ENCODE results near the gene TGFBR3.

Gene TGFBR3

DNA sequence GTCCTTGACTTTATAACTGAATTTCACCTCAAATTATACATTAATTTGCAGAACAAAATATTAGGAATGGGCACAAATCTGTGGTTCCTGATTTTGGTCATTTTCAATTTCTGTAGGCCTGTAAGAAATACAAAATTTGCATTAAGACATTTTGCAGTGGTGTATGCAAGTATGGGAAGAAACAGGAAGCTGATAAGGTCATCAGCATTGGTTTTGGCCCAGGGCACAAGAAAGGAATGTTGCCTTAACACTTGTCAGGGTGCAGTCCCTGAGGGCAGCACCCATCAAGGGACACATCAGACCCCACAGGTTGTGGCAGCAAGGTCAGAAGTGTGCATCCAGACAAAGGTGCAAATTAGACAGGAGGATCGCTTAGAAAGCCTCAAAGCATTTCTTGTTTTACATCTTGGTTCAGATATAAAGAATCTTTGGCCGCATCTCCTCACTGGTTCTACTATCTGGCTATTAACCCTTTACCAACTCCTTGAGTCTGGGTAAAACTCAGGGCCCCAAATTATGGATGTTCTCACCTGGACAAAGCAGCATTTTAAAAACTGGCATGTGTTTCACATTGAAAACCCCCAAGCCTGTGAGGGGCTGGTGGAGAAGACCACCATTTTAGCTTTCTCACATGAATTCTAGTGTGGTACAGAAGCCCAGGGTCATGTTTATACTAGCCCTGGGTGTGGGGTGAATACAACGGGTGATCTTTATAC lies 202.9 kb downstream of the TGFBR3 start:
- no peak for DNase-seq (ENCODE audit: low read depth)

DNA sequence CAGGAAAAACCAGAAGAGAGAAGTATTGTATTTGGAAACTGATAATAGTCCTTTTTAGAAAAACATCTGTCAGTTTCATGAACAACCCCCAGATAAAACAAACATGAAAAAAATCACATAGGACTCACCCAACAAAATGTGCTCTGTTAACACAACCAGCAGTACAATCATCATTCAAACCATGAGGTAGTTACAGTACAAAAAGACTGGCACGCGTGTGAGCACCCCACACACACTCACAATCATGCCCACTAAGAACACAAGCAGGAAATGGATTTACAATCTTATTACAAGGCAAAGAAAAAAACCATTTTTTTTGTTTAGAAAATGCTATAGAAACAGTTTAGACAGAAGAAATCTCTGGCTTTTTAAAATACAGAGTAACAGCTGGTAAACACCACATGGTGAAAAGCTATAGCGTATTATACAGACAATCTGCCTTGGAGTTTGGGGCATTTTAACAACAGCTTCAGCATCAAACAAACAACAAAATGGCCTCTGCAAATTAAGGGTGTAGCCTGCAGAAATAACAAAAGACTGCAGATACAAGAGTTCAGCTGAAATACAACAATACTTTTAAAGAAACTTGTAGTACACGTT lies 205.3 kb downstream of the TGFBR3 start:
- no peak for DNase-seq (ENCODE audit: low read depth)

DNA sequence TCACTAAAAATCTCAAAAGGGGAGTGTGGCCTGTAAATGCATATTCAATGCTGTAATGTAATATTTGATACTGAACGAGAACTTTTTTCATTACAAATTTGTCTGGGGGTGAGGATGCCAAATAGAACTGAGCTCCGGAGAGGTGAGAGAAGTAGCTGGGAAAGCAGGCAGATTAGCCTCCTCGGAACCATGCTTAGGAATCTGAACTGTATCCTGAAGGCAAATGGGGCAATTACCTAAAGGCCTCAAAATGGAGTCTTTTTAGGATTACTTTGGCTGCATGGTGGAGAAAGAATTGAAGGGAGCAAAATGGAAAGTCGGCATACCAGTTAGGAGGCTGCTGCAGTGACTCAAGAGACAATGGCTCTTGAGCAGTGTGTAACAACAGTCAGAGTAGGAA lies 206.5 kb downstream of the TGFBR3 start:
- no peak for DNase-seq (ENCODE audit: low read depth)

DNA sequence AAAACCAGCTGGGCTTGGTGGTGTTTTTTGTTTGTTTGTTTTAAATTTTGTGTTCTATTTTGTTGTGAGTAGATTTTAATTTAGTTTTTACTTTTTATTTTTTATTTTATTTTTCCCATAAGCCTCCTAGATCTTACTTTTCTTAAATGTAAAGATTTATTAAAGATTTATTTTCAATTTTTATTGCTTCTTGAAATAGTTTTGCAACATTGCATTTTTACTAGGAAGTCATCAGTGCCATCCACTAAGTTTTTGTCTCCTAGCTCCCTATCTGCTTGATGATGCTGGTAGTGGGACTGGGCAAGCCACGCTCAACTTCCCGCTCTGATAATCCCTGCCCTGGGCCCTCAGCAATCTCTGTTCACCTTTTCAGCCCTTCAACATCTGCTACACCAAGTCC lies 209.9 kb downstream of the TGFBR3 start:
- DNase-seq (ENCODE audit: low read depth): no peak

DNA sequence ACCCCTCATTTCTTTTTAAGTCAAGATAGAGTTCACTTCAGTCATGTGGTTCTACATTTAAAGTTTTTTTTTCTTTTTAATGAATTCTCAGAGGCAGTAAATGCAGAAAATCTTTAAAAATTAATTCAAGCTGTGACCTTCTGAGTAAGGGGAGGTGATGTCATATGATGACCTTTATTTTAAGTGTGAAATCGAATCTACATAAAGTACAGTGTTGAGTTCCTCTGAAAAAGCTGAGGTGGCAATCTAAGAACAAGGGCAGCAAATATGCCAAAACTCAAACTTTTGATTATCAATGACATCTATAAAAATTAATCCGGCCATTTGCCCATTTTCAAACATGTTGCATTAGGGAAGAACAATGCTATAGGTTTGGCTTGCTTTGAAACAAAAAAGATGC lies 211.8 kb downstream of the TGFBR3 start:
- DNase-seq (ENCODE audit: low read depth): no peak

DNA sequence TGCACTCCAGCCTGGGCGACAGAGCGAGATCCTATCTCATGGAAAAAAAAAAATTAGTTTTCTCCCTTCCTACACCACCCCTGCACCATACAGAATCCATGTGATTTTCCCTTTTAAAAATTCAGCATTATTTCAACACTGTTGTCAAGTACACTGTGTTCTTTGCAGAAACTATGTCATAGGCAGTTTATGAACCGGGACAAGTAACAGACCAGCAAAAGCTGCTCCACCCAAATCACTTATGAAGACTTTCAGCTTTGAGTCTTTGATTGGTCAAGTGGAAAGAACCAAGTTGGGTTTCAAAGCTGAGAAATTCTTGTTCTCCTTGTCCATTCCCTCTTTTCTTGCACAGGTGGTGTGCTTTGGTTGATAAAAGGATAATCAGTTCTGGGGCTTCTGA lies 212.3 kb downstream of the TGFBR3 start:
- DNase-seq (ENCODE audit: low read depth): peak; percentile 73

DNA sequence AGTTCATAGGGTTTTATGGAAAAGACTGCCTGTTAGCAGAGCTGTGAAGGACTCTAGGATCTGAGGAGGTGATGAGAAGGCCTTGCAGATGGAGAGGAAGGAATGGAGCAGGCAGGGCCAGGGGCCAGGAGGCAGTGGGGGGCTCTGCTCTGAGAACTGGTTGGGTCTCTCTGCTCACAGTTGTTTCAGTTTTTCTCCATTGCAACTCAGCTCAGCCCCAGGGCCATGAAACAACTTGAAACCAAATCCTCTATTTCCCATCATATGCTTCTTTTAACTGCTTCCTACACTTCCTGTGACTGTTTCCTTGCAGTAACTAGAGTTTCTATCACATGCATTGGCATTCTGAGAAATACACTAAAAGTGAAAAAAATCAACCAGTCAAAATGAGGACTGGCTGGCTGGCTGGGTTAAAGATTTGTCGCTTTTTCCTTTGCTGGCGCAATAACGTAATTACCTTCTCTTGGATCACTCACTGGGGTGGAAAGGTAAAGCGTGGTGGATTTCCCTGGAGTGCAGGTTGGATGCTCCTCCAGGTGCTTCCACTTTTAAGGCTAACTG lies 213.3 kb downstream of the TGFBR3 start:
- DNase-seq (ENCODE audit: low read depth): no peak

DNA sequence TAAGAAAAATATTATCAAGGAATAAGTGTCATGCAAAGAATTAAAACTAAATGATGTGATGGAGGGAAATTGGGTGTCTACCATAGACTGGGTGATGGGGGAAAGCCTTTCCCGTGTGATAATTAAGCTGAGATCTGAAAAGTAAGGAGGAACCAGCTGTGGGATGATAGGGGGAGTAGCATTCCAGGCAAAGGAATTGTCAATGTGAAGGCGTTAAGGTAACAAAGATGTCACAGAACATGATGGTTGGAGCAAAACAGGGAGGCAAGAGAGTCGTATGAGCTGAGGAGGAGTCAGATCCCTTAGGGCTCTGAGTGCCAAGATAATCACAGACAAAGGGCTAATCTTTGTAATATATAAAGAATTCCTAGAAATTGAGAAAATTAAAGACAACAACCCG lies 215.2 kb downstream of the TGFBR3 start:
- no peak for DNase-seq (ENCODE audit: low read depth)

DNA sequence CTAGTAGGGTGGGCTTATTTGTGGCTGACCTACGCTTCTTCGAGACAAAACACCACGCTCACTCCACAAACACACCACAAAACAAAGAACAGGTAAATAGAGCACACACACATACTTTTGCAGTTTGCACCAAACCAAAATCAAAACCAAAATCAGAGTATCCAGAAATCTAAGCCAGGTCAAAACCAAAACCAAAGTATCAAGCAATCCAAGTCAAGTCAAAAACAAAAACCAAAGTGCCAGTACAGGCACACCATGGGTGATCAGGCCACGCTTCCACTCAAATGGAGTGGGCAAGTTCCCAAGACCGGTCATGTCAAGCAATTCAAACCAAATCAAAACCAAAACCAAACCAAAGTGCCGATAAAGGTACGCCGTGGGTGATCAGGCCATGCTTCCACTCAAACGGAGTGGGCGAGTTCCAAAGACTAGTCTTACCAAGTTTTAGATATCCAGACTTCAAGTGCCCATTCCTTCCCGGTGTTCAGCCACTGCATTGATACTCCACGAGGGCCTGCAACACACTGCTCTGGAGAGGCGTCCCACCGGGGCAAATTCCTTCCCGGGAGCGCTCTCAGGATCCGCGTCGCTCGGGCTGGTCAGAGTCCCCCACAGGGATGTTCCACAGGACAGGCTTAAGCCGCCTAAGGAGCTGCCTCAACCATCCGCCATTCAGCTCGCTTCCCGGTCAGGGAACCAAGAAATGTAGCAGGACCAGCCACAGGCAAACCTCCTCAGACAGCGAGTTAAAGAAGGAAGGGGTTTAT lies 216.2 kb downstream of the TGFBR3 start:
- DNase-seq (ENCODE audit: low read depth): no peak

DNA sequence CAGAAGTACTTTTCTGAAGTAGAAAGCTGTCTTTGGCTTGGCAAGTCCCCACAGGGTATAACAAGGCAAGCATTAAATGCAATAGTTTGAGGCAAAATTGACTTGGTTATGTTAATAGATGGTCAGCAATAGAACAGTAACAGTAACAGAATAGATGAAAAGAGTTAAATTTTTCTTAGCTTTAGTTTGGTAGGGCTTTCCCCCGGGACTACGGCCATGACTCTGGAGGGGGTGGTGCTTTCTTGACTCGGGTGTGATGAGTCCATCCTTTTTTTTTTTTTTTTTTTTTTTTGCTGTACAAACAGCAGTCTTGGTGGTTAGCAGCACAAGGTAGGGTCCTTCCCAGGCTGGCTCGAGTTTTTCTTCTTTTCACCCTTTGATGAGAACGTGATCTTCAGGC lies 219.3 kb downstream of the TGFBR3 start:
- peak; percentile 9 for DNase-seq (ENCODE audit: low read depth)

DNA sequence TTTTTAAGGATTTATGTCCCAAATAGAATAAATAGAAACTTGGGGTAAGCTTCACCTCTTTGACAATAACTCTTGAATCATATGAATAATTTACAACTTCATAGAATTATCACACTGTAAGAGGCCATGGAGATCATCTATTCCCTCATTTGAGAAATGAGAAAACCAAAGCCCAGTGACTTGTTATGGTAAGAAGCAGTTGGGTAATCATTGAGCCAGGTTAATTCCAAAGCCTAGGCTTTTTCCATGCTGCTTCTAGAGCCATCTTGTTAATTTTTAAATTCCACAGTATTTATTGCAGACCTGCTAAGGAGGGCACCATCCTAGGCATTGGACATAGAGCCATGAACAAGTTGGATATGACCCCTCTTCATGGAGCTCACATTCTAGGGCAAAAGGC lies 224.8 kb downstream of the TGFBR3 start:
- DNase-seq (ENCODE audit: low read depth): no peak

DNA sequence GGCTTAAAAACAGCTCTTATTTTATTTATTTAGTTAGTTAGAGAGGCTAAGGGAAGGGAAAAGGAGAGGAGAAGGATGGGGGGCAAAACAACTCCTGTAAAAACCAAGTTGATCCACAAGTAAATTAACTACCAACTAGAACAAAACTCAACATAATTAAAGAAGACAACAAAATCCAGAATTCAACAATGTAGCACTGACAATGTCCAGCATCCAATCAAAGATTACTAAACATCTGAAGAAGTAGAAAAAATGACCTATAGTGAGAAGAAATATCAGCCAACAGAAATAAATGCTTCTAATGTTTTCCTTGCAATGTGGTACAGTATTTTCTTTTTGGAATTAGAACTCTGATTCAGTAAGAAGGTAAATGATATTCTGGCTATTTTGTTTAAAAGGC lies 225.2 kb downstream of the TGFBR3 start:
- DNase-seq (ENCODE audit: low read depth): no peak

DNA sequence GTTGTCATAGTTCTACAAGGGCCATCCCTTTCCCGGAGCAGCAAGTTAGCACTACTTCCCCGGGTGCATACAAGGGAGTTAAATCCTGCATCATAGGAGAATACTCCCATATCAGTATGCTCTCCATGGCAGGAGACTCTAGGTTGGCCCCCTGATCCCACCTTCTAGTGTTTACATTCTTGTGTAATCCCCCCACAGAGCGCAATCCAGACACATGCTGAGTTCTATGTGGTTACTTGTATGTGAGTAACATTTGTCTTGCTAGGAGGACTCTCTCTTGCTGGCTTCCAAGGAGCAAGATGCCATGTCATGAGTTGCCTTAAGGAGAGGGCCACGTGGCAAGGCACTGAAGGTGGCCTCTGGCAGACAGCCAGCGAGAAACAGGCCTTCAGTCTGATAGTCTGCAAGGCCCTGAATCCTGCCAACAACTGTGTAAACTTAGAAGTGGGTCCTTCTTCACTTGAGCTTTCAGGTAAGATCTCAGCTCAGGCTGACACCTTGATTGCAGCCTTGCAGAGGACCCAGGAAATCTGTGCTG lies 230.0 kb downstream of the TGFBR3 start:
- peak; percentile 9 for DNase-seq (ENCODE audit: low read depth)

DNA sequence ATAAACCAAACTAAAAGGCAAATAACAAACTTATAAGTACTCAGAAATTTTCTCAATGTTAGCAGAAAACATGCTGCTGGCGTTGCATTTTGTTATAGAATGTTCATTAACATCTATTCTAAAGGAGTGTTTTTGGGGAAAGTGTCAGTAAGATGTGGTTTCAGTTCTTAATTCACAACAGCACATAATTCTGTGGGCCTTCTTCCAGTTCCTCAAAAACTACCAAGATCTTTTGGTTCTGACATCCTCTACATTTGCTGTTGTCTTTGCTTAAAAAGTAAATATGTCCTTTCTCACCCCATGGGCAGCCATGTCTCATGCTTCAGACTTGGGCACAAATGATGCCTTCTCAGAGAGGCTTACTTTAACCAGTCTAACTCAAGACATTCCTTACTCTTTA lies 232.8 kb downstream of the TGFBR3 start:
- no peak for DNase-seq (ENCODE audit: low read depth)

DNA sequence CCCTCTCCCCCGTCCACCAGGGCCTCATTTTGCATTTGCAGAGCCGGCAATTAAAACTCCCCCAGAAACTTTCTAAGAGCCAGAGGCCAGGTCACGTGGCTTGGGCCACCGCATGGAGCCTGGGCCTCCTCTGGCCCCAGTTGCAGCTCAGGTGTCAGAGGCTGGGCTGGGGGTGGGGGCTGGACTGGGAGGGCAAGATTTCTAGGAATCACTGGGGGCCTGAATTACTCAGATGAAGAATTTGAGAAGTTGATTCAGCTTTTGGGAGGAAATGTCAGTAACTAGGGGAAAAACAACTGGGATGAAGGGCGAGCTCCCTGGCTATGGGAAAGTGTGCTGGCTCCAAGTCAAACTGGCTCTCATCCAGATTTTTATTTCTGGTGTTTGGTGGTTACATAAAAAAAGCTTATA lies 234.3 kb downstream of the TGFBR3 start:
- DNase-seq (ENCODE audit: low read depth): peak; percentile 55

DNA sequence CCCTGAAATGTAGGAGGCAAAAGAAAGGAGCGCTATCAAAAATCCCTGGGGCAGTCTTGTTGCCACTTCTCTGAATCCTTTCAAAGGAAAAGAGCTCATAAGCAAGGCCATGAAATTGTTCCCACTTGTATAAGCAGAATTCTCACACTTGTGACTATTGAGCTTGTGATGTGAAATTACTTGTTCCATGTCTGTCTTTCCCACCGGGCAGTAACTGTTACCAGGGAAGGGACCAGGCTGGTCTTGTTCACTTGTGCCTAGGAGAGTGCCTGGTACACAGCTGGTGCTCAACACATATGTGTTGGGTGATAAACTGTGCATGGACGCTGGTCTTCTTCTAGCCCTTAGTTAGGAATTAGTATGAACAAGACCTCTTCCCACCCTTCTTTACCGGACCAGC lies 234.7 kb downstream of the TGFBR3 start:
- no peak for DNase-seq (ENCODE audit: low read depth)

DNA sequence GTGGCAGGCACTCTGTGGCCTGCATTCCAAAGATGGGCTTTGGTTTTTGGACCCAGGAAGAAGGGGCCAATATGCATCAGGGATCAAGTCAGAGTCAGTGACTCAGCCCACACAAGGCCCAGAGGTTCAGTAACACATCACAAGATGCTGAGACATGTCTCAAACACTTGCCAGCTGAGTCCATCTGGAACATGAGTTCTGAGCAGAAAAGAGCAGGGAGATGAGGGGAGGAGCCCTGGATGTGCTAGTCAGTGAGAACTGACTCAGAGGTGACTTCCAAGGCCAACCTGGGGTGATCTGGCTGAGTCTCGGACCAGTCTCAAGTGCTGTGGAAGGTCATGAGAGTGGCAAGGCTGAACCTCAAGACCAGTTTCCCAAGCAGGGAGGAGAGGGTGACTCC lies 235.2 kb downstream of the TGFBR3 start:
- peak; percentile 98 for DNase-seq (ENCODE audit: low read depth)

DNA sequence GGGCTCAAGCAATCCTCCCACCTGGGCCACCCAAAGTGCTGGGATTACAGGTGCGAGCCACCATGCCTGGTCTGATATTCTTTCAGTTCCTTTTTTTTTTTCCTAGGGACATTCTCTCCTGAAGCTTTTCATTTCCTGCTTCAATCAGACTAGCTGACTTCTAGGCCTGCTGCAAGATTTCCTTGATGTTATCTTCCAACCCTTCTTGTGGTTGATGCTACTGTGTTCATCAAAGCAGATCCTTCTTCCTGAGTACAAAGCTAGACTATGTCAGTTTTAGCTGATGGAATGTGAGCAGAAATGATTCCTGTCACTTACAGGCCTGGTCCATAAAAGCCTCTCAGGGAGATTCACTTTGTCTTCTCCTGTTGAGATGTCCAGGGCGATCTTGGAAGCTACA lies 238.9 kb downstream of the TGFBR3 start:
- DNase-seq (ENCODE audit: low read depth): peak; percentile 5

DNA sequence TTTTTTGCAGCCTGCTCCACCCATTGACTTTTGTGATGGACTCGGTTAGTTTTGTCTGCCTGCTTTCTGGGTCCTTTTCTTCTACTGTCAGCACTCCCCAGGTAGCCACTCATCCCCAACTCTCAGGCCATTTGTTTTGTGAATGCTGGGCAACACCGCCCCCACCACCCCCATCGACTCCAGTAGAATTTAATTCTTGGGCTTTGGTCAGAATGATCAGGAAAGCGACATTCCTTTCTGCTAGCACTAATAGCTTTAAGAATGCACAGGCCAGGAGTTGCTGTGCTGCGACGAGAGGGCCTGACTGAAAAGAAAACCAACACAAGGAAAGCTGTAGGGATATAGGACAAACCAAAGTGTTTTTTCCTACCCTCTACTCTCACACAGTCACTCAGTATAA lies 240.9 kb downstream of the TGFBR3 start:
- DNase-seq (ENCODE audit: low read depth): no peak

DNA sequence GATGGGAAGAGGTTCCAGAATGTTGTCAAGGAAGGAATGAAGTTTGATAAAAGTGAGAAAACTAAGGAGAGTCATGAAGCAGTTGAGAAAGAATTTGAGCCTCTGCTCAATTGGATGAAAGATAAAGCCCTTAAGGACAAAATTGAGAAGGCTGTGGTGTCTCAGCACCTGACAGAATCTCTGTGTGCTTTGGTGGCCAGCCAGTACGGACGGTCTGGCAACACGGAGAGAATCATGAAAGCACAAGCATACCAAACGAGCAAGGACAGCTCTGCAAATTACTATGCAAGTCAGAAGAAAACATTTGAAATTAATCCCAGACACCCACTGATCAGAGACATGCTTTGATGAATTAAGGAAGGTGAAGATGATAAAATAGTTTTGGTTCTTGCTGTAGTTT lies 242.5 kb downstream of the TGFBR3 start:
- DNase-seq (ENCODE audit: low read depth): no peak

DNA sequence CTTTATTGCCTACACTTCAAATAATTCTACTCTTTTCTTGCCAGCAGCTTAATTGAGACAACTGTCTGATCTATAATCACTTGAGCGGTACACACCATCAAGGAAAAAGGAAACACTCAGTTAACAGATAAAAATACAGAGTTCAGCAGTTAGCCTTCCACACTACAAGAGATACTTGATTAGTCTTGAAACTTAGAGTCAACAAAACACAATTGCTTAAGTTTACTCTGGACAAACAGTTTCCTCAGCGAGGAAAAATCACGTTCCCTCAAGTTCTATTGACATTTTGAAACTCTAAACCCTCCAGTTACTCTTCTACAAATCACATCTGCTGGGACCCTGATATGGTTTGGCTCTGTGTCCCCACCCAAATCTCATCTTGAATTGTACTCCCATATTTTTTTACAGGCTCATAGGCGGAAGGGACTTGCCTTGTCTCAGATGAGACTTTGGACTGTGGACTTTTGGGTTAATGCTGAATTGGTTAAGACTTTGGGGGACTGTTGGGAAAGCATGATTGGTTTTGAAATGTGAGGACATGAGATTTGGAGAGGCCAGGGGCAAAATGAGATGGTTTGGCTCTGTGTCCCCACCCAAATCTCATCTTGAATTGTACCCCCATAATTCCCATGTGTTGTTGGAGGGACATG lies 244.9 kb downstream of the TGFBR3 start:
- no peak for DNase-seq (ENCODE audit: low read depth)

DNA sequence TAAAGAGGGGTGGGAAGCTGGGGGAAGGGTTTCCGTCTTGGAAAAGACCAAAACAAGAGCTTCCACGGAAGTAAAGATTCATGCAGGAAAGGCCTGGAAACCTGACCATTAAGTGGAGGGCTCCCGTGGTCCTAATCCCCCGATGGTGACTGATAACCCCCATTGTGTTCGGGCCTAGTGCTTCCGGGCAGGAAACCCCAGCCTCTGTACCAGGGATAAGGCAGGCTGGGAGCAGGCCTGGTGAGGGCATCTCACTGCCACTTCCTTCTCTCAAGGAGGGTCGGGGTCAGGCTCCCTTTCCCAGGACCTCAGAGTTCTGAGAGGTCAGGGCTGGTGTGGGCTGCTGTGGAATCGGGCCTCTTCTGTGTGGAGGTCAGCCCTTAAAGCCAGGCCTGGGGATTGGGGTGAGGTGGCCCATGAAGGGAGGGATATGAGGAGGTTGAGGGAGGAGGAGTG lies 248.4 kb downstream of the TGFBR3 start:
- no peak for DNase-seq (ENCODE audit: low read depth)
